TTC549 (cell line): ENCODE data around the gene STIM1.

Experiments
- FAIRE-seq: peaks from 2 replicates; lab custom pipeline; 2012; peaks lifted over from hg19 to GRCh38; lab: Jason Lieb, UNC

STIM1 gene

DNA sequence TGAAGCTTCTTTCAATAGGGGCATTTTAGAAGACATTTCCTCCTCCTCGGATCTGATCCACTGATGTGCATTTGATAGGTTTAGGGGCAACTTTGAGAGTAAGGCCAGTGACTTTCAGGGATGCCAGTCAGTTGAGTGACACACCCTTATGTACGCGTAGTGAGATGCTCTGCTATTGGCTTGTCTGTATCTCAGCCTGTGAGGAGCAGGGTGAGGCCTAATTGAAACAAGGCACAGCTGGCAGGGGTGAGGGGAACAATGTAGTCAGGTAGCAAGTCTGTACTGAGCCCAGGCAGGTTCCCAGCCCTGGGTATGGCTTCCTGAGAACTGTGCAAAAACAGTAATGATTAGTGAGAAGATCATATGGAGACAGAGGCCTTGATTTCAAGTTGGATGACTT lies 61.5 kb downstream of the STIM1 start:
- no peak for FAIRE-seq

DNA sequence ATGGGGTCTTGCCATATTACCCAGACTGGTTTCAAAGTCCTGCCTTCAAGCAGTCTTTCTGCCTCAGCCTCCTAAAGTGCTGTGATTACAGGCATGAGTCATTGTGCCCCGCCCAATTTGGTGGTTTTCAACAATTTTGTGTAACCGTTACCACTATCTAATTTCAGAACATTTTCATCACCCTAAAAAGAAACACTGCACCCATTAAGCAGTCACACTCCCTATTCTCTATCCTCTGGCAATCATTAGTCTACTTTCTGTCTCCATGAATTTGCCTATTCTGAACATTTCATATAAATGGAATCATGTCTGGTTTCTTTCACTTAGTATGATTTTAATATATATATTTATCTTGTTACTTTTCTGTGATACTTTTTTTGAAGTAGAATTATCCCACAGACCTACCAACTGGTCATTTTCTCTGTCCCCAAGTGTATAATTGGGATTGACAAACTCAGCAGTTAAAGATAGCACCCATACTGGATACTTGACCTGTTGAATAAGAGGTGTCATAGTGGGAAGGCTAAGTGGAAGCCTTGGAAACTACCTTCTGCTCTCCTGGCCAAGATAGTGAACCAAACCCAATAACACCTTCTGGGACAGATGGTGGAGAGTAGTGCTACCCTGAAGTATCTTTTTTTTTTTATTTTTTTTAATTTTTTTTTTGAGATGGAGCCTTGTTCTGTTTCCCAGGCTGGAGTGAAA lies 64.8 kb downstream of the STIM1 start:
- no peak for FAIRE-seq

DNA sequence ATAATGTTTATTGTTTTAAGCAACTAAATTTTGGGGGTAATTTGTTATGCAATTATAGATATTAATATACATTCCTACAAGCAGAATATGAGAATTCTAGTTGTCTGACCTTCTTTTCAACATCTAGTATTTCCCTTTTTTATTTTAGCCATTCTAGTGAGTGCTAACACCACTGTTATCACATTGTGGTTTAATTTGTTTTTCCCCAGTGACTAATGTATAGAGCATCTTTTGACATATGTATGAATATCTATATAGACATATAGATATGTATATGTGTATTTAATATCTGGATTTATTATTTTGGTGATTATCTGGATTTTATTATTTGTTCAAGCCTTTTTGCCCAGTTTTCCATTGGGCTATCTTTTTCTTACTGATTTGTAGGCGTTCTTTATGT lies 66.6 kb downstream of the STIM1 start:
- no peak for FAIRE-seq

DNA sequence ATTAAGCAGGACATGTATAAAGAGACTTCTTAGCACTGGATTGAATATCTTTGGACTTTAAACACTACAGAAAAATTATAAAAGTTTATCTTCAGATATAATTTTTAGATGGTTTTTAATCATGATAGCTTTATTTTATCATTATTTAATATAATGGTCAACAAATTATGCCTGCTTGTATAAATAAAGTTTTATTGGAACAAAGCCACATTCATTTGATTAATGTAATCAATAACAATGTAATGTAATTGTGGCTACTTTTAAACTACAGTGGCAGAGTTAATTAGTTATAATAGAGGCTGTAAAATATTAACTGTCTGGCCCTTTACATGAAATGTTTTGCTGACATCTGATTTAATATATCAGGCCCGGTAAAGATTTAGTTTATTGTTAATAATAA lies 70.0 kb downstream of the STIM1 start:
- no peak for FAIRE-seq

DNA sequence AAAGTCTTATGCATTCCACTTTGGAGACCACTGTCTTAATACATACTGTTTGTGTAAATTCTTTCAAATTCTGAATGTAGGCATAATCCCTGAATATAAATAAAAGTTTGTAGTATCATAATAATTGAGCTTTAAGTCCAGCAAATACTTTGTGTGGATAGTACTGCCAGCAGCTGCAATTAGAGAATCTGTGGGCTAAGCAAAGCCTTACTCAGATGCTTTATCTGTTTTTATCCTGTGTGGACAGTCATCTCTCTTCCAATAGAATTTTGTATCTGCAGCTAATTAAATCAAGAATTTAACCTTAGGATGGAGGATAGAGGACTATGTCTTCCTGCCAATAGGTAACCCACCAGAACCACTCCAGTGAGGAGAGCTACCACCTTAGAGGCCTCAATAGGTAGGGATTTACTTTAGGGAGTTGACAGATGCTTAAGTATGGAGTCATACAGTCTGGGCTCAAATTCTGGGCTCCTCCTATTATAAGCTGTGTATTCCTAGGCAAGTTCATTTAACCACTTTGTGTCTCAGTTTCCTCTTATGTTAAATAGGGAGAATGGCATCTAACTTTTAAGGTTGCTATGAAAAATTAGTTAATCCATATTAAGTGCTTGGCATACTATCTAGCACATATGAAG lies 71.1 kb downstream of the STIM1 start:
- FAIRE-seq: no peak

DNA sequence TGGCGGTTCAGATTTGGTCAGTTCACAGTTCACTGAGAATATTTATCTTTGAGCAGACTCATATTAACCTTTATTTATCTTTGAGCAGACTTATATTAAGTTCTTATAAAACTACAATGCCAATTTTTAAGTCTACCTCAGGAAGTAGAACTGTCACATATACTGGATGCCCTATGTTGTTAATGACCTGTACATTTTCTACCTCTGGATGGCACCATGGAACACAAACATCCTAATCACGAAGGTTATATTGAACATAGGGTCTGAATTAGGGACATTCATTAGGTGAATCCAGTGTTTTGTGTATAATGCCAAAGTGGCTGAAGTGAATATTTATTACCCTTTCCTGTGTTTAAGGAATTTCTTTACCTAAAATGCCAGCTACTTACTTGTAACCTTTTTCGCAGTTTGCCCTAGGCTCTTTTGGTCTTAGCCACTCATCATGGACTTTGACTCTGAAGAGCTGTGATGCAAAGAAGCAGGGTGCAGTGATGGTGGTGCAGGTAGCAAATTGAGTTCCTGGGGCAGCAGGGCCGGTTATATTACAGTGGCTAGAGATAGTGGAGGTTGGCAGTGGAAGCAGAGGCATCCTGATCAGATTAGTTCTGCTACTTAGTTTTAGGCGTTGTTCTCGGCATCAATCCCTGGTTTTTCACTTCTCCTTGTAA lies 71.8 kb downstream of the STIM1 start:
- no peak for FAIRE-seq

DNA sequence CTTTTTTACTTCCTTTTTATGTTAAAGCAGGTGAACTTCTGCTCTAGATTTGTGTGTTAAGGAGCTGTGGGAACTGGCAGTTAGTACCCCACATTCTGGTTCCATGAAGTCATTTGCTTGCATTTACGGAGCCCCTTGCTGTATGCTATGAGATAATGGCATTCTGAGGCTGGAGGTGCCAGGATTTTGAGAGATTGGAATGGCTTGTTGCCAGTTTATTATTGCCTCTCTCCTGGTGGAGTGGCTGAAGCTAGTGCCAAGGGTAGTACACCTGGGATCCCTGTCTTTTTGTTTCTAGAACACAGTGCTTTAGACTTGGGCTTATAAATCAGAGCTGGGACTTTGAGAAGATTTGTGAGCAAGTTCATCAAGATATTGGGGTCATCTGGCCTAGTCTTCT lies 73.8 kb downstream of the STIM1 start:
- no peak for FAIRE-seq

DNA sequence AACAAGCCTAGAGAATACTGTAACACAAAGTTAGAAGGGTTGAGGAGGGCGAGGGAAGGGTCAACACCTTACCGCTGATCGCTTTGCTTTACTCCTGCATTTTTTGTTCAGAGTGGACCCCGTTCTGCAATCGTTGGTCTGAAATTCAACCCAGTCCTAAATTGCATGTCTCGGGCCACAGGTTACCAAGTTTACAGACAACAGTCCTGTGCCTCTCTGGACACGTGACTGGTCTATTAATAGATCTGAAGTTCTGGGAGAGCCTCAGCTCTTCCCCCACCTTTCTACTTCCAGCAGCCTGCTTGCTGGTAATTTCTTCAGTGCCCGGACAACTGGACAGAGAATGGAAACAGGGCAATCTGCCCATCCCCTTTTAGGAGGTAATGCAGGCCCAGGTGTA lies 74.2 kb downstream of the STIM1 start:
- no peak for FAIRE-seq

DNA sequence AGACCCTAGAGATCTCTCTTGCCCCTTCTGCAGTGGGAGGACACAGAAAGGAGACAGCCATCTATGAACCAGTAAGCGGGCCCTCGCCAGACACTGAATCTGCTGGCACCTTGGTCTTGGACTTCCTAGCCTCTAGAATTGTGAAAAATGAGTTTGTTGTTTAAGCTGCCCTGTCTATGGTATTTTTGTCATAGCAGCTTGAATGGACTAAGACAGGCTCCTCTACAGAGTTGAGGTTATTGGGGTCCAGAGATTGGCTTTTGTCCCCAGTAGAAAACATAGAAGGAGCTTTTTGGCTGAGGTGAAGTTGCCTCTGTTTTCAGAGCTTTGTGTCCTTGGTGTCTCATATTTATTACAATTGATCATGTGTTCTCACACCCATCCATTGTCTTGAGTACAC lies 77.2 kb downstream of the STIM1 start:
- no peak for FAIRE-seq

DNA sequence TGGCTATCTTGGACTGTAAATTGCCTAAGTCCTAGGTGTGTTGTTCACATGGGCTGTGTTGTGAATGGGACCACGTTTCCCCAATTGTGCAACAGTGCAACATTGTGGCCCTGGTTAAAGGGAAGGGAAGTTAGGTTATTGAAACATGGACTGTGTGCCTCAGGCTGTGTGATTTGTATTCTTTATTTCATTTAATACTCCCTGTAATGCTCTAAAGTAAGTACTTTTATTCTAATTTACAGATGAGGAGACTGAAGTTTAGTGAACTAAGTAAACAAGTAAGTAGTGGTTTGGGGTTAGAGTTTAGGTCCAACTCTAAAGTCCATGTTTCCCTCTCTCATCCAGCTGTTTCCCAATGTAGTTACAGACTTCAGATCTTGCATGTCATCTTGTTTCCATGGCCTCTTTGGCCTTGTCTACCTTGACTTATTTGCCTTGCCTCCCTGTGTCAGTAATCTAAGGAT lies 77.7 kb downstream of the STIM1 start:
- no peak for FAIRE-seq

DNA sequence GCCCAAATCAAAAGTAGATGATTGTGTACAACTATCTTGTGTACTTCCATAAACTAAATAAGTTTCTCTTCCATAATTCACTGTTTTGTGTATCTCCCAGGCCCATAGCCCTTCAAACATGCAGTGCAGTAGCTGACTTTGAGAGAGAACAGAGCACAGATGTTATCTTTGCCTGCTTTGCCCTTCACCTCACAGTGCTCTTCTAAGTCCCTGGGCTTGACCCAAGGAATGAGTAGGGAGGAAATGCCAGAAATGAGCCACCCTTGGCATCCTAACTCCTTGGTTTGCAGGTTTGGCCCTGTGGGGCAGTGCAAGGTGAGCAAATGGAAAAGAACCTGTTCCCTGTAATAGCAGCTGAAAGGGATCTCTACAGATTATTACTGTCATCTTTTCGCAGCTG lies 79.2 kb downstream of the STIM1 start:
- no peak for FAIRE-seq

DNA sequence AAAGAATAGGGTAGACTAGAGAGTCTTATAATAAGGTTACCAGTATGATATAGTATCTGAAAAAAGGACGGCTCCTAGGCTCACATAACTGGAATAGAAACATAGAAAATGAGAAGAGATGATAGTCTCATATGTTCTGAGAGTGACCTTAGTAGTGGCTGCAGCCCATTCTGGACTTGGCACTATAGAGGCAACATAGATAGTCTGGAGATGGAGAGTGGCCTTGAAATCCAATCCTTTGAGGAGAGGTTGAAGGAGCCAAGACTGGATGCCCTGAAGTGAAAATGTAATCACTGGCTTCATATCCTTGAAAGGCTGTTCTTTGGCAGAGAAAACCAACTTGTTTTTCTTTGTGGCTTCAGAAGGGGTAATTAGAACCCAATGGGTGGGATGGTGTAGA lies 81.1 kb downstream of the STIM1 start:
- FAIRE-seq: no peak

DNA sequence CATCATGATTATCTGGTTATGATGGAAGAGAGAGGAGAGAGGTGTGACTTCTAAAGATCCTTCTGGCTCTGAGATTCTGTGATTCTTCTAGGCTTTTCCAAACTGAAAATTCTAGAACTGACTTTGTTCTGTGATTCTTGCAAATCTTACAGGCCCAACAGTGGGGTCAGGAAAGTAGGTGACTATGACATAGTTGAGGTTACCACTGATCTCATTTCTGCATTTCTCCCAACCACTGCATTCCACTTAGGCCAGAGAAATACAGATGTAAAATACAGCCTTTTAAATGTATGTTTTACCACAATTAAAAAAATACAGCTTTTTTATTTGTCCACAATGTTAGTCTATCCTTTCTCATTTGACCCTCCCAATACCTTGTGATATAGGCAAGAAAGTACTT lies 83.7 kb downstream of the STIM1 start:
- no peak for FAIRE-seq

DNA sequence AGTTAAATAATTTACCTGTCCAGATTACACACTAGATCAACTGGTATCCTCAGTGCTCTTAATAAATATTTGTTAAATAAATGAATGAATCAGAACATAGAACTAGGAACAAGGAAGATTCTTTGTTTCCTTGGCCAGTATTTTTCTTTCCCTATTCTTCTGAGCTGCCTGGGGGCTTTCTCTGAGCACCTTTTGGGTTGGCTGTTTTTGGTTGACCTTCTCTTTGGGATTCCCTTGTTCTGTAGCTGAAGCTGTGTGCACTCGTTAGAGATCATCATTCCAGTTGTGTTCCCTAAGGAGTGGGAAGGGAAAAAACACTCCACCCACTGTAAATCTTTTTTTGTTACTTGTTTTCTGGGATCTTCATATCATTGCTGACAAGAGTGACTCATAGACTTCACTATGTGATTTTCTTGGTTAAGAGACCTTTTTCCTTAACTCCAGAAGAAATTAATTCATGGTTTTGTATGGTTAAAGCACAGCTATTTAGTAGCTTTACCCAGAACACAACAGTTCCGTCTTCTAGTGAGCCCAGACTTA lies 84.3 kb downstream of the STIM1 start:
- no peak for FAIRE-seq

DNA sequence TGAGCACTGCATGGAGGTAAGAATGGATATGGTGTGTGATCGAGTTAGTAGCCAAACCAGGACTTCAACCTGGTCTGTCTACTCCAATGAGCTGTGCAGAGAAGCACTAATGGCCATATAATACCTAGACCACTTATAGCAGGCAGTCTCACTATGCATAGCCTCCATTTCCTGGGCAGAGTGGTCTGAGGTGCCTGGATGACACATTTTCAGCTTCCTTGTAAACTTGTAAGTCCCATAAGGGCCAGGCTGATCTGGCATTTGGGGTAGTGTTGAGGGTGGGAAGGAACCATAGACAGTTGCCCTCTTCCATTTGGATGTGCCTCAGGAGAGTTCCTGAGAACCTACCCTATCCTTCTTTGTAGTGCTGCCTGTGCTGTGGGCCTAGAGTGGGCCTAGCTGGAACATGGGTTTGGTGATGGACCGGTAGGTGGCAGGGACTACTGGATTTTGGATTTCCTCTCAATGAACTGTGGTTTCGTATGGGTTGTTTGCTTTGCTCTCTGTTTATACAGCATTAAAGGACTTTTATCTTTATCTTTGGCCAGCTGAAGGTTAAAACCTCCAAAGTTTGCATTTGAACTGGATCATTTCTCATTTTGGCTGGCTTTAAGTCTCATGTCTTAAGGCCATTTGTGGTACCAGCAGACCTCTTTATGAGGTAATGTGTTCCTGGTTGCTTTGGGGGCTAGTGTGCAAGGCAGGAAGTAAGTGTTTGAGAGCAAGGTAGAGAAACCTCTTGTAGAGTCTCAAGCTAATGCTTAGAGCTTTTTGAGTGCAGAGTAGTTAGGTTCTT lies 86.9 kb downstream of the STIM1 start:
- no peak for FAIRE-seq

DNA sequence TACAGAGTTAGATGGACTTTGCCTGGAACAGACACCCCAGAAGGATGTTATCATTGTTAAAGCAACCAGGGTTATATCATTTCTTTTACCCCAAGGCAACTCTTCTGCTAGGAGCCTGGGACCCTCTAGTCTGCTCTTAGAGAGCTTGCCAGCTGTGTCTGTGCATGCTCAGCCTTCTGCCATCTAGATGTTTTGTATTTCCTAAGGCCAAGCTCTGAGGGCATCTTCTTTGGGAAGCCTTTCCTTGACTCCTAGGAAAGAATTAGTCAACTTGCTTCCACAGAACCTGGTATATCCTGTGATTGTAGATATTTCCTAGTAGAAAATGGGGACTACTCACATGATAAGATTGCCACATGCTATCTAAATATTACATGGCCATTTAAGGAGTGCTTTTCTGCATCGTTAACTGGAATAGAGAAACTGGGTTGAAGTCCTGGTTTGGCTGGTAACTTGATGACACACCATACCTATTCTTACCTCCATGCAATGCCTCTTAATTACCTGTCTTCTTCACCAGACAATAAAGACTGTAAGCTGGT lies 87.6 kb downstream of the STIM1 start:
- FAIRE-seq: no peak

DNA sequence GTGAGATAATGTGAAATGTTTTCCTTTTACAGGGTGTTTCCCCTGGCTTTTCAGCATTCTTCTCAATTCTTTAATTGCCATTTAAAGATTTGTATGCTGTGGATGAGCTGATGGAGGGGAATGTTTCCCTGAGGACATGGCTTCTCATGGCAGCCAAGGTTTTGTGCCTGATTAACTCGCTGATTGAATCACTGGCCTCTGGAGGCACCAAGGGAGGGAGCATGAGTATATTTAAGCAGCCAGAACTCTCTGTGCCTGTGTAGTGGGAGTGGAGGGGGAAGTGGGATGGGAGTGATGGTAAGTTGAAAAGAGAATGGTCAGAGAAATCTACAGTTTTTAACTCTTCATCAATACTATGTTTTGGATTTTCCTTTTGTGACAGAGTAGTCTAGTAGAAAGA lies 88.7 kb downstream of the STIM1 start:
- FAIRE-seq: no peak

DNA sequence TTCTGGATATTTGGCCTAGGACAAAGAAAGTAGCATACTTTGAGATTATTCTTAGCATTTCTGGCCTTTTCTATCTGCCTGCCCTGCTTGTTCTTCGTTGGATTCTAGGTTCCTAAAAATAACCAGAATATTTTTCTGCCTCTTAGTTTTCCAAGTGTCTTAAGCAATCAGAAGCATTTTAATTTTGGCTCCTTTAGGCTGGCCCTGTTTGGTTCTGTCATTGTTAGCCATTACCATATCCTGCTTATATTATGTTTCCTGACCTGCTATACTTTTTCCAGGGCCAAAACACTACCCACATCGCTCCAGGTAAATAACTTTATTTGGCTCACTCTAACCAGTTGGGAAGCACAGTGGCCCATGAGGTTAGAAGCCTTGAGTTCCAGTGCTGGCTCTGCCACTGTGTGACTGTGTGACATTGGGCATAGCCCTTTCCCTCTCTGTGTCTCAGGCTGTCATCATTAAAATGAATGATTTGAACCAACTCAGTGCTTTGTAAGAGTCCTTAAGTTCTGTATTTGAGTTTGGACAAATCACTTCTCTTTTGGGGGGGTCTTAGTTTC lies 91.1 kb downstream of the STIM1 start:
- no peak for FAIRE-seq

DNA sequence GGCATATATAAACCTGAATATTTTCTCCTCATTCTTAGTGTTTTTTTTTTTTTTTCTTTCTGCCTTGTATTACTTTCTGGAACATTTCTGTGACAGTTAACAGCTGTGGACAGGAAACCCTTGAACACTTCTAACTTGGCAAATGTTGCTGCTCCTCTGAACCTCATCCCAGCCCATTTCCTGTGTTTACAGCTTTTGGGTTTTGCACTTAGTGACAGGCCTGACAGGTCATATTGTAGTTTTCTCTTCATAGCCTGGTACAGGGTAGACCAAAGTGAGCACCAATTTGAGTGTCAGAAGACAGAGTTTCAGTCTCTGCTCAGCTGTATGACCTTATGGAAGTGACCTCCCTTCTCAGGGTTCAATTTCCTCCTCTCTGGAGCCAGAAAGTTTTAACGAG lies 91.6 kb downstream of the STIM1 start:
- FAIRE-seq: no peak

DNA sequence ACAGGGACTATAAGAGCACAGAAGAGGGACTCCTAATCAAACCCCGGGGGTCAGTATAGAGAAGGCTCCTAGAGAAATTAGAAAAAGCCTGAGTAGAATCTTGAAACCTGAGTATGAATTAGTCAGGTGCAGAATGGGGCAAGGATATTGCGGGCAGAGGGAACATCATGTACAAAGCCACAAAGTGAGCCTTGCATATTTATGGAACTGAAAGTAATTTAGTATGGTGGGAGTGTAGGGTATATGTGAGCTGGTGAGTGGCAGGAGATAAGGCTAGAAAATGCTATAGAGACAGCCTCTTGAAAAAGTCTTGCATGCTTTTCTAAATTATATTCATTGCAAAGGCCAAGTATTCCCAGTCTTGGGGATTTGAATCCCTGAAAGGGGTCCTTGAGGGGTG lies 93.7 kb downstream of the STIM1 start:
- no peak for FAIRE-seq

DNA sequence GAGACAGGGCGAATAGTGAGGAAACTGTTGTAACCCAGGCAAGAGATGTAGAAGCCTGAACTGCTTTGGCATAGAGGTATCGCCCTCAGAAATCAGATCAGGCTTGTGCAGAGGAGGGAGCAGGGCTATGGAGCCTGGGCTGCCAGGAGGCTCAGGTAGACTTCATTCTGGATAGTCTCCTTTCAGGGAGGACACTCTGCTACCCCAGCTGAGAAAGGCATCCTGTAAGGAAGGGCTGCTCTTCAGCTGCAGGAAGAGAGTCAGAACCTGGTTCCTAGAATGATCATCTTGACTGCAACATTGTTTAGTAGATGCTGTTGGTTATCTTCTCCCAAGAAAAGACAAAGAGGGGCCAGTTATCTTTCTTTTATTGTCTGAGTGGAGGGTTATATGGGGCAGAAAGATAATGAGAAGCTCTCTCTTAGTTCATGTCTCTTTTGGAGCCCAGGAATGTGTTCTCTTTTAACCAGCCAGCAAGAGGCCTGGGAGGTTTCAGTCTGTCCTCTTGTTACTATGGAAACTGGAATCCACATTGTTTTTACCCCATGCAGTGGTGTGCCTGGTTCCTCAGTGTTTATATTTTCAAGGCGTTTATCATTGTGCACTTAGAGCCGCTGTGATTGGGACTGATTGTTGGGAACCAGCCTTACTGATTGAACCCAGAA lies 95.7 kb downstream of the STIM1 start:
- no peak for FAIRE-seq
